ENCODE results near the gene SPON1. TPM values are rescaled to one million over a fixed set of nuclear protein-coding genes. Genes with fewer than 3 reads are reported as not detected.
"Not testable (repeated sequence)": the region's sequence is repeated elsewhere in the genome, so short reads cannot be mapped to it uniquely, and the experiment has no call there.

SPON1 gene
- total and polyA plus RNA-seq, 12 donors: 2.7 to 116 (median 34.4) TPM

DNA sequence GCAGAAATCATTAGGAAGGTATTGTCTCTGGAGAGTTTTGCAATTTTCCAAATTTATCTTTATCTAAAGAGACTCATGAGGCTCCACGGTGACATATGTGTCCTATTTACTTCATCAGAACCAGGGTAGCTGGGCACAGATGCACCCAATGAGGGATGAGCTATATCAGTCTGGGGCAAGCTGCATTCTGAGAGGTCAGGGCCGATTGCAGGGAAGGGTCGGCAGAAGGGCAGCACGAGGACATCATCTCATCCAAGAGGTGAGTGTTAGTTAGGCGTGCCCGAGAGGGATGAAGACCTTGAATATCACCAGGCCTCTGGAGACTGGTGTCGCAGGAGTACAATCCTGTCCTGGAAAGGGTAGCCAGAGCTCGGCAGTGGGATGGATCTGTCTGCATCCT lies 41.0 kb upstream of the SPON1 start:
- 50 to 67% (median 57%) methylated on average over 8 of the region's 8 CpGs for WGBS, 4 donors
- H3K4me1 ChIP-seq (replicated peaks in 1 of 2): no peaks in the 10 kb centered on the region
- no peaks in the 10 kb centered on the region for H3K9me3 ChIP-seq (replicated peaks in 1 of 3)
- no peak for DNase-seq
- H3K36me3 ChIP-seq (replicated peaks in 1 of 2): no peaks in the 10 kb centered on the region
- H3K27me3 ChIP-seq: no peaks in the 10 kb centered on the region
- intact Hi-C loops (cut with DNase I): no loop called here
- no peak overlapping the region for H3K4me3 ChIP-seq
- no peak overlapping the region for H3K27ac ChIP-seq
- no peak for TF ChIP-seq POLR2A (IDR thresholded peaks at IDR 0.05)
- TF ChIP-seq, protein P1, sequence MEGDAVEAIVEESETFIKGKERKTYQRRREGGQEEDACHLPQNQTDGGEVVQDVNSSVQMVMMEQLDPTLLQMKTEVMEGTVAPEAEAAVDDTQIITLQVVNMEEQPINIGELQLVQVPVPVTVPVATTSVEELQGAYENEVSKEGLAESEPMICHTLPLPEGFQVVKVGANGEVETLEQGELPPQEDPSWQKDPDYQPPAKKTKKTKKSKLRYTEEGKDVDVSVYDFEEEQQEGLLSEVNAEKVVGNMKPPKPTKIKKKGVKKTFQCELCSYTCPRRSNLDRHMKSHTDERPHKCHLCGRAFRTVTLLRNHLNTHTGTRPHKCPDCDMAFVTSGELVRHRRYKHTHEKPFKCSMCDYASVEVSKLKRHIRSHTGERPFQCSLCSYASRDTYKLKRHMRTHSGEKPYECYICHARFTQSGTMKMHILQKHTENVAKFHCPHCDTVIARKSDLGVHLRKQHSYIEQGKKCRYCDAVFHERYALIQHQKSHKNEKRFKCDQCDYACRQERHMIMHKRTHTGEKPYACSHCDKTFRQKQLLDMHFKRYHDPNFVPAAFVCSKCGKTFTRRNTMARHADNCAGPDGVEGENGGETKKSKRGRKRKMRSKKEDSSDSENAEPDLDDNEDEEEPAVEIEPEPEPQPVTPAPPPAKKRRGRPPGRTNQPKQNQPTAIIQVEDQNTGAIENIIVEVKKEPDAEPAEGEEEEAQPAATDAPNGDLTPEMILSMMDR (IDR thresholded peaks at IDR 0.05): no peak

DNA sequence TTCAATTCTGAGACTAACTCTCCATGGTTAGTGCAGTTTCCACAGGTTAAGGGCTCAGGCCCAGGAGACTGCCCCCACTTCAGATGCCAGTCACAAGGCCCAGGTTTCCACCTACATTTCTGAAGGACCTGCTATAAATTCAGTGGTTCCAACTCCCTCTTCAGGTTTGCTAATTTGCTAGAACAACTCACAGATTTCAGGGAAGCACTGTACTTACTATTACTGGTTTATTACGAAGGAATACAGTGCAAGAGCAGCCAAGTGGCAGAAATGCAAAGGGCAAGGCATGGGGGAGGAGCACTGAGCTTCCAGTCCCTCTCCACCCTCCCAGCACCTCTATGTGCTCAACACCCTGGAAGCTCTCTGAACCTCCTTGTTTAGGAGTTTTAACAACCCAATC lies 39.3 kb upstream of the SPON1 start:
- no peaks in the 10 kb centered on the region for H3K36me3 ChIP-seq (replicated peaks in 1 of 2)
- no peak for DNase-seq
- WGBS, 4 donors: 64 to 100% (median 76%) methylated on average over 1 of the region's 1 CpG
- H3K27me3 ChIP-seq: no peaks in the 10 kb centered on the region
- no peak overlapping the region for H3K4me3 ChIP-seq
- H3K4me1 ChIP-seq (replicated peaks in 1 of 2): no peaks in the 10 kb centered on the region
- intact Hi-C loops (cut with DNase I): no loop called here
- no peaks in the 10 kb centered on the region for H3K9me3 ChIP-seq (replicated peaks in 1 of 3)
- no peak for TF ChIP-seq POLR2A (IDR thresholded peaks at IDR 0.05)
- TF ChIP-seq, protein P1 (IDR thresholded peaks at IDR 0.05): no peak
- no peak overlapping the region for H3K27ac ChIP-seq

DNA sequence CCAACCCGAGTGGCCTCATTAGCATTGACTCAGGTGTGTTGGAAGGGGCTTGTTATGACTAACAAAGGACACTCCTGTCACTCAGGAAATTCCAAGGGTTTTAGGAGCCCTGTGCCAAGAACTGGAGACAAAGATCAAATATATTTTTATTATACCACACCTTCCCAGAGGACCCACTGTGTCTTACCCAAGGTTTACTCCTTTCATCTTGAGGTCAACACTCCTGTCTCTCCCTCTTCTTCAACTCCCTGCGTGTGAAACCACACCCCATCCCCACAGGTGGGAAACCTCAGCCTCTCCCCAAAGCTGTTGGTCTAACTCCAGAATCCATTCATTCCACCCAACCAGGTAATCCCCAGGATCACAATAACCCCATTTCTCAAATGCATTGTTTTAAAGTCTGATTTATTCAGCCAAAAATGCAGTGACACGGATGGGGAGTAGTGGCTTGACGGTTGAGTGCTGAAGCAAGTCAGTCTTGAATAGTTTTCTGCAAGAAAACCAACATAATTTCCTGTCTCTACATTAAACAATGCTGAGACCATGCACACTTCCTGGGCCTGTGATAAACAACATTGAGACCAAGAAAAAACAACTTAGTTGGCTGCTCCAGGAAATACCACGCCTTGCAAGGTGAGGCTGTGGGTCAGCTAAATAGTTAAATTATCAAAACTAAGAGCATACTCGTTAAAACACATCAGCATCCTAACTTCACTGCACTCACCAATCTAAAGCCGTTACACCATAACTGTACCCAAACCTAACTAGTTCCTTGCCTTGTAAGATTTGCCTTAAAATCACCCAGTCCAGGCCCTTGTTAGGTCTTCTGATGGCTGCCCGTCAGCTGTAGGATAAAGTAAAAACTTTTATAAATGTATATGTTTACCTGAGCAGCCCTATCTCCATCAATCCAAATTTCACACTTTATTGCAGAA lies 38.5 kb upstream of the SPON1 start:
- H3K27me3 ChIP-seq: no peaks in the 10 kb centered on the region
- H3K4me1 ChIP-seq (replicated peaks in 1 of 2): peaks cover 0 to 5% of the 10 kb centered on the region in 2 donors
- H3K9me3 ChIP-seq (replicated peaks in 1 of 3): no peaks in the 10 kb centered on the region
- no peak for DNase-seq
- H3K27ac ChIP-seq: no peak overlapping the region
- H3K36me3 ChIP-seq (replicated peaks in 1 of 2): no peaks in the 10 kb centered on the region
- intact Hi-C loops (cut with DNase I): no loop called here
- no peak overlapping the region for H3K4me3 ChIP-seq
- TF ChIP-seq, protein P1 (IDR thresholded peaks at IDR 0.05): no peak
- TF ChIP-seq POLR2A (IDR thresholded peaks at IDR 0.05): no peak
- 65 to 68% (median 67%) methylated on average over 8 of the region's 8 CpGs for WGBS, 4 donors

DNA sequence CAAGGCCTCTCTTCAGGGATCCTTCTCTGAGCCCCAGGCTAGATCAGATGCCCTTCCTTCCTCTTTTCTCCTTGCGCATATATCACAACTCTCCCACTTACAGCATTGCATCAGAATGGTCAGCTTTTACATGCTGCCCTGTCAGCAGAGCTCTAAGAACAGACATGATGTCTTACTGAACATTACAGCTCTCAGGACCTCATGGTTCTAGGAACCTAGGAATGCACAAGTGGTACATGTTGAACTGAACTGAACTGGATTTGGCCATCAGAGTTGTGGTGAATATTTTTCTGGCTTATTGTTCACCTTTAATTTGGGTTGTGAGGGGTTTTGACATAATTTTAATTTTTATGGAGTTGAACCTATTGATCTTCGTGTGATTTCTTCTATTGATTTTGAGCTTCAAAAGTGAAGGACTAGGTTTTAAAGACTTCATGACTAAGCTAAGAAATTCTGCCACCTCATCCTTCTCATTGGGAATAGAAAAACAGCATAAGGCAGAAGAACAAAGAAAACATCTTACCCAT lies 37.7 kb upstream of the SPON1 start:
- Histone ChIP-seq H3K4me1 (replicated peaks in 1 of 2) (peaks cover 0 to 9% of the 10 kb centered on the region in 2 donors), H3K36me3 (replicated peaks in 1 of 2) (no peaks in the 10 kb centered on the region), H3K27ac (no peak overlapping the region), H3K4me3 (no peak overlapping the region), H3K27me3 (no peaks in the 10 kb centered on the region), H3K9me3 (replicated peaks in 1 of 3) (no peaks in the 10 kb centered on the region)
- intact Hi-C loops (cut with DNase I): no loop called here
- no peak for TF ChIP-seq POLR2A (IDR thresholded peaks at IDR 0.05)
- TF ChIP-seq, protein P1 (IDR thresholded peaks at IDR 0.05): no peak
- WGBS, 4 donors: 76 to 92% (median 83%) methylated on average over 2 of the region's 2 CpGs
- peak in 2 of 7 donors; percentile 18 to 23 for DNase-seq

DNA sequence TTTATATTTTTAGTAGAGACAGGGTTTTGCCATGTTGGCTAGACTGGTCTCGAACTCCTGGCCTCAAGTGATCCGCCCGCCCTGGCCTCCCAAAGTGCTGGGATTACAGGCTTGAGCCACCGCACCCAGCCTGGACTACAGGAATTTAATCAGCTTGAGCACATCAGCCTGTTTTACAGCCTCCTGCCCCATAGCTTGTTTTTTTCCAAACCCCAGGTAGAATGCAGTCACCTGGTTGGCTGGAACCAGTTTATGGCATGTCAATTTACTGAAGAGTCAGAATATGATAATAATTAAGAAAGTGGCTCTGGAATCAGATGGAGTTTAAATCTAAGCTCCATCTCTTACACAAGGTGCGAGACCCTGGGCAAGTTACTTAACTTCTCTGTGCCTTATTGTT lies 36.2 kb upstream of the SPON1 start:
- 91 to 99% (median 96%) methylated on average over 5 of the region's 5 CpGs for WGBS, 4 donors
- H3K27ac ChIP-seq; H3K4me1 ChIP-seq (replicated peaks in 1 of 2); H3K9me3 ChIP-seq (replicated peaks in 1 of 3); H3K27me3 ChIP-seq; H3K36me3 ChIP-seq (replicated peaks in 1 of 2); intact Hi-C loops (cut with DNase I); DNase-seq; H3K4me3 ChIP-seq: not testable (repeated sequence)
